GM12878 (cell line): Measurements from ENCODE around the gene REPS1.

Experiments used
- SMC3 ChIP-seq: IDR thresholded peaks from 2 replicates; pipeline ENCODE4 v1.6.1; 2011; ENCODE audit warnings: low read length, improper control_type of control experiment, borderline replicate concordance
- ZNF274 ChIP-seq: IDR thresholded peaks from one replicate; pipeline ENCODE4 v1.8.0; 2011; ENCODE audit not compliant: insufficient read length, insufficient read depth

- TF ChIP-seq ZNF274 (no peak), SMC3 (no peak)
These were observed 122.5 kb downstream of the REPS1 start for GRCh38 chr6:138865480-138866109.
